Pons (tissue), 1 donor: ENCODE results near the gene KLF1.
A peak's percentile ranks its signal among the peaks of the same experiment; 100 is the strongest.
"Not testable (repeated sequence)": the region's sequence is repeated elsewhere in the genome, so short reads cannot be mapped to it uniquely, and the experiment has no call there.

Source experiments
- DNase-seq: peaks from one replicate; pipeline ENCODE4 v3.0.0-alpha.2; 2016; ENCODE audit warnings: low spot score

Gene KLF1

DNA sequence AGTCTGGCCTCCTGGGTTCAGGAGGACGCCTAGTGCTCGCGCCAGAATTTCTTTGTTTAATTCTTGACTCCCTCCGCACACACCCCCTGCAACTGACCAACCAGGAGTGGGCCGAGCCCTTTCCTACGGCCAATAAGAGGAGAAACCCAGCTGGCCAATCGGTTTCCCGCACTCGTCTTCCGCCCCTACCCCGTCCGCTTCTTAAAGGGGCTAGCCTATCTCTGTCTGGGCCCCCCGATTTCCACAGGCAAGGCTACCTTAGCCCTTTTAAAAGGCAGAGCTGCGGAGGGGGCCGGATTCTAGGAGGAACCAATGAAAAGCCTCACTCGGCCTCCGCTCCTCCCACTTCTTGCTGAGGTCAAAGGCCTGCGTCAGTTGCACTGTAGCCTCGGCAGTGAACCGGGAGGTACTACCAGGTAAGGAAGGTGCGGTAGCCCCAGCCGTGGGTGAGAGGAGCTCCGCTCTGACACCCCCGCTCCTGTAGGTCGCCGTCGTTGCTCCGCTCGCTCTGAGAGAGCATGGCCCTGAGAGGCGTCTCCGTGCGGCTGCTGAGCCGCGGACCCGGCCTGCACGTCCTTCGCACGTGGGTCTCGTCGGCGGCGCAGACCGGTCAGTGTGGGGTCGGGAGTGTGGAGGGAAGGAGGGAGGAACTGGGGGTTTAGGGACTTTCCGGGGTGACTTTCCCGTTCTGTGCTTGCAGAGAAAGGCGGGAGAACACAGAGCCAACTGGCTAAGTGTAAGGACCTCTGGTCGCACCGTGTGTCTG lies 4.0 kb upstream of the KLF1 start, which contains the start of gene GCDH:
Gene GCDH (plus strand): TSS at position 374 of the 766 bp plus-strand sequence. CDS start 145 bp downstream, at position 519.
- DNase-seq = peak; percentile 99

DNA sequence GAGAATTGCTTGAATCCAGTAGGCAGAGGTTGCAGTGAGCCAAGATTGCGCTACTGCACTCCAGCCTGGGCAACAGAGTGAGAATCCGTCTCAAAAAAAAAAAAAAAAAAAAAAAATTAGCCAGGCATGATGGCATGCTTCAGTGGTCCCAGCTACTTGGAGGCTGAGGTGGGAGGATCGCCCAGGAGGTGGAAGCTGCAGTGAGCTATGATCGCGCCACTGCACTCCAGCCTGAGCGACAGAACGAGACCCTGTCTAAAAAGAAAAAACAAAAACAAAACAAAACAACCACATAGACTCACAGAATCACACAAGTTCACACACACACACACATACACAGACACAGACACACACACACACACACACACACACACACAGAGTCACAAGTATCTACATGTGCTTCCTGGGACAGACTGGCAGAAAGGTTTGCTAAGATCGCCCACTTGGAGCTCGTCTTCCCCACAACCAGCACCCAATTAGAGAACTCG lies 3.3 kb upstream of the KLF1 start:
- not testable (repeated sequence) for DNase-seq

DNA sequence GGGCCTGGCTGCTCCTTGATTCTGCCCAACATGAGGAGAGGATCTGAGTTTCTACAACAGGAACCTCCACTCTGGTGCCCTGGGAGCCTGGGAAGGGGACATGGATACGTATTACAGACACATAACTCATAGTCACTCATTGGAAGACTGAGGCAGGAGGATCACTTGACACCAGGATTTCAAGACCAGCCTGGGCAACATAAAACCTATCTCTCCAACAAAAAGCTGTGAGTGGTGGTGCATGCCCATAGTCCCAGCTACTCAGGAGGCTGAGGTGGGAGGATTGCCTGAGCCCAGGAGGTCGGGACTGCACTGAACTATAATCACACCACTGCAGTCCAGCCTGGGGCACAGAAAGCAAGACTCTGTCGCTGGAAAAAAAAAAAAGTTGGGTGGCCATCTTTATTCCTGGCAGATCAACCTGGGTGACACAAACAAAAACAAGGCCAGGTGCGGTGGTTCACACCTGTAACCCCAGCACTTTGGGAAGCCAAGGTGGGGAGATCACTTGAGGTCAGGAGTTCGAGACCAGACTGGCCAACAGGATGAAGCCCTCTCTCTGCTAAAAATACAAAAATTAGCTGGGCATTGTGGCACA lies 1.1 kb upstream of the KLF1 start:
- DNase-seq = no peak

DNA sequence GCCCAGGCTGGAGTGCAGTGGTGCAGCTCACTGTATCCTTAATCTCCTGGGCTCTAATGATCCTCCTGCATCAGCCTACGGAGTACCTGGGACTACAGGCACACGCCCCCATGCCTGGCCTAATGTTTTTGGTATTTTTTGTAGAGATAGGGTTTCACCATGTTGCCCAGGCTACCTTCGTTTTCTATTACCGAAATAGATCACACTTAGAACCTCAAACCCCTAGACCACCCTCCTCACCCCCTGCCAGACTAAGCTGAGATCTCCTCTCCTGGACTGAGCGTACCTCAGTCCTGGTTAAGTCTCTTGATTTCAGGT lies 391 bp downstream of the KLF1 start:
- DNase-seq = no peak

DNA sequence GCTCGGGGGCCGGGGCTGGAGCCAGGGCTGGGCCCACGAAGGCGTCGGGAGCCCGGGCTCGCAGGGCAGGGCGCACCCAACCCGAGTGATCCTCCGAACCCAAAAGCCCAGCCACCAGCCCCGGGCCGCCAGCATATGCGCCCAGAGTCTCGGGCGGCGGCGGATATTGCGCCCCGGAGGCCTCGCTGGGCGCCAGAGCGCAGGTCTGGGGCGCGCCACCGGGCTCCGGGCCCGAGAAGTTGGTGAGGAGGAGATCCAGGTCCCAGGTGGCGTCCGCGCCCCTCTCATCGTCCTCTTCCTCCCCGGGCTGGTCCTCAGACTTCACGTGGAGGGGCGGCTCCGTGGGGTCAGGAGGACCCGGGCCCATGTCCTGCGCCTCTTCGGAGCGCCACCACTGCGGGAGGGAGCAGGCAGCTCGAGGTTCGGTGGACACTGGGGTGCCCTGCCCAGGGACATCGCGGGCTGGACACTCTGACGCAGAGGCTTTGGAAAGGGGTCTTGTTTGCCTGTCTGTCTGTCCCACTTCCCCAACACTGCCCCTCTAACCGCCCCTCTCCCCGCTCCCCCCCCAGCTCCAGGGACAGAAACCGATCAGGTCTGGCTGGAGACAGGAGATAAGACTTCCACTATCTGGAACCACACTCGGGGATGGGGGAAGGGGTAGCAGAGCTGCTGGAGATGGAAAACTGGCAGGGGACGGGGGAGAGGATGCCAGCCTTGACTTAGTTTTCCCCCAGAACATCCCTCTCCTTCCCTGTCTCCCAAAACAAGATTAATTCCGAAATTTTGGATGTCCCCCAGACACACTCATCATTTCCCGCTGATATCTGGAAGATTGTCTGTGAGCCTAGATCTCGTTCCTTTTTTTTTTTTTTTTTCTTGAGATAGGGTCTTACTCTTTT lies 1.0 kb downstream of the KLF1 start:
- no peak for DNase-seq

DNA sequence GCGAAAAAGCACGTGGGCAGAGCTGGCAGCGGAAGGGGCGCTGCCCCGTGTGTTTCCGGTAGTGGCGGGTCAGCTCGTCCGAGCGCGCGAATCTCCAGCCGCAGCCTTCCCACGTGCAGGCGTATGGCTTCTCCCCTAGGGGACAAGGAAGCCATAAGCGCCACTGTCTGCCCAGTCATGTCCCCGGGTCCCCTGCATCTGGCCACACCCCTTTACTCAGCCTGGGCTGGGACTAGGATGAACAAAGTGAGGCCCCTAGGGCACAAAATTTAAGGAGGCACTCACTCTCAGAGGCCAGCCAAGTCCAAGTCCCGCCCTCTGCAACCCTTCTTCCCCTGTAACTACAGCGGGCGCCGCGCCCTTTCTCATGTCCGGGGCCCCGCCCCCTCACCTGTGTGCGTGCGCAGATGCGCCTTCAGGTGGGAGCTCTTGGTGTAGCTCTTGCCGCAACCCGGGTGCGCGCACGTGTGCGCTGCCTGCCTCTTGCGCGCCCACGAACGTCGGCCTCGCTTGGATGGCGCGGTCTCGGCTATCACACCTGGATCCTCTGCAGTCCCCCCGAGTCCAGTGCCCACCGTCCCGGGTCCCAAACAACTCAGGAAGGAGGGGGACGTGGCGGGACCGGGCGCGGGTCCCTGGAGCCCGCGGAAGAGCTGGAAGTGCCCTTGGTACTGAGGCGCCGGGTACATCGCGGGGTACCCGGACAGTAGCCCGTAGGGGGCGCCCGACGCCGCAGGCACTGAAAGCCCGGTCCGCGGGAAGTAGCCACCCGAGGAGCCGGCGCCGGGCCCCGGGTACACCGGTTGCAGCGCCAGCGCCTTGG lies 1.9 kb downstream of the KLF1 start:
- peak; percentile 26 for DNase-seq

DNA sequence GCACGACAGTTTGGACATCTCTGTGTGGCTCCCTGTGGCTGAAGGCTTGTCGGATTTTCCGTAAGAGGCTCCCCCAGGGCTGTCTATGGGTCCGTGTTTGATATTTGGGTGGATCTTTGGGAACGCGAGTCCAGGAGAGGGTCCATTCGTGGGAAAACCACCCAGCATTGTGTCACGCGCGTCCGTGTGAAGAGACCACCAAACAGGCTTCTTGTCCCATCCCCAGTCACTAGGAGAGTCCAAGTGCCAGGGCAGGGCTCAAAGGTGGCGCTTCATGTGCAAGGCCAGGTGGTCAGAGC lies 2.4 kb downstream of the KLF1 start:
- DNase-seq = no peak

DNA sequence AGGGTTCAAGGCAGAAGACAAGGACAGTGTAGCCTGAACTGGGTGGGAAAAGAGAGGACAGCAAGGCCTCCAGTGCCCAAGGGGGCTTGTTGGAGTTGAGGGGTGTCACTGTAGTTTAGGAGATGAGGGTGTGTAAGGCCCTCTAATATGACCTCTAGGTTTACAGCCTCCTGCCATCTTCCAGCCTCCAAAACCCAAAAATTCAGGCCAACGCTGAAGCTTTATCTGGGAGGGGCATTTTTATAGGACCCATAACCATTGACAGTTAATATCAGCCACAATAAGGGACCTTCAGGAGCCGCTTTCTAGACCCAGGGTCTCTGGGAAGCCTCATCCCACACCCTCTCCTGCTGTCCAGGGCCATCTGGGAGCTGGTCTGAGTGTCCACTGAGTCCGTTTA lies 2.8 kb downstream of the KLF1 start:
- DNase-seq = no peak

DNA sequence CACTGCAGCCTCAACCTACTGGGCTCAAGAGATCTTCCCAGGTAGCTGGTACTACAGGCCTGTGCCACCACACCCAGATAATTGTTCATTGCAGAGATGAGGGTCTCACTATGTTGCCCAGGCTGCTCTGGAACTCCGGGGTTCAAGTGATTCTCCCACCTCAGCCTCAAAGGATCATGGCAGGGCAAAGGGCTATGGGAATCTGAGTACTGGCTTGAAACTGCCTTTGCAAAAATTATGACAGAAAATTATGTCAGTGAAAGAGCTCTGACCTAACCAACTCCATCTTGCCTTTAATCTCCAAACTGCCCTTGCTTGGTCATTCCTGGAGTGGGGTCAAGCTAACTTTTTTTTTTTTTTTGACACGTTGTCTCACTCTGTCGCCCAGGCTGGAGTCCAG lies 4.4 kb downstream of the KLF1 start:
- DNase-seq = no peak

DNA sequence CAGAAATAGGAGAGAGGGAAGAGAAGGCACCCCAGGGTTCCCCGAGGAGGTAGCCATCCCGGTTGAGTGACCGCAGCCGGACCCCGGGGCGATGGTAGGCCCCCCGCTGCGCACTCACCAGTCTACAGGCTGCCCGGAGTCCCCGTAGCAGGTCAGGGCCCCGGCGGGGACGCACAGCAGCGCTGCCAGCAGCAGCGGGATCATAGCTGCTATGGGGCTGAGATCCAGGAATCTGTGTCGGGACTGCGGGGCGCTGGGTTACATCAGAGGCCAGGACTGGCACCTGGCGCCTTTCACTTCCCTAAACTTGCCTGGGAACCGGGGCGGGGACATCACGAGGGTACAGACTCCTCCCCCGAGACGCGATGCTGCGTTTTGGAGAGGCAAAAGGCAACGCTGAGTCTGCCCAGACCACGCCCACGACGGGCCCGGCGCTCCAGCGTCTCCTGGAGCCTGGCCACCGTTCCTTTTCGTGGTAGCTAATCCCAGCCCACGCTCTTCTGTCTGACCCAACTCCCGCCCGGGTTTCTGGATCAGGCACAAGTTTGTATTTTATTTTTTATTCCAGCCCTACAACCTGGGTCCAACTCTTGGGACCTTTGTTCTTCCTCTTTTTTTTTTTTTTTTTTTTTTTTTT lies 5.7 kb downstream of the KLF1 start, which contains the start of gene DNASE2:
Gene DNASE2 (minus strand): TSS at position 278 of the 637 bp plus-strand sequence. CDS start 74 bp downstream, at position 204.
- peak; percentile 84 for DNase-seq

DNA sequence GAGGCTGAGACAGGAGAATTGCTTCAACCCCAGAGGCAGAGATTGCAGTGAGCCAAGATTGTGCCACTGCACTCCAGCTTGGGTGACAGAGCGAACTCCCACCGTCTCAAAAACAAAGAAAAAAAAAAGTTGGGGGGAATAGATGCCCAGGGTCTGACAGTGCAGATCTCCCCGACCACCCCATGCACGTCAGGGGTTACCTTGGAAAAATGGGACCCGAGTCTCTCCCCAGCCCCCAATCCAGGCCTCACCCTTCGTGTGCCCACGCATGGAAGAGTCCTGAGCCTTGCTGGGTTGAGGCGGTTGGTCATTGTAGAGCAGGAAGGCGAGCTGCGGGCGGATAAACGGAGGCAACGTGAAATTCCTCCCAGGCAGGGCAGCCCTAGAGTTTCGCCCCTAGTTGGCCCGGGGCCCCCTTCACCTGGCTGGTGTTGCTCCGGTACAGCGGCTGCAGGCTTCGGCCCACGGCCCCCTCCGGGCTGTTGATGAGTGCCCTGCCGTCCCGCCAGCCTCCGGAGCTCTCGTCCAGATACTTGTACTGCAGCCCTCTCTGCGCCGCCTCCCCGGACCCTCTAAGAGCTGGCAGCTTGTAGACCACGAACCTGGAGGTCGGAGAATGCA lies 6.3 kb downstream of the KLF1 start:
- DNase-seq = no peak

DNA sequence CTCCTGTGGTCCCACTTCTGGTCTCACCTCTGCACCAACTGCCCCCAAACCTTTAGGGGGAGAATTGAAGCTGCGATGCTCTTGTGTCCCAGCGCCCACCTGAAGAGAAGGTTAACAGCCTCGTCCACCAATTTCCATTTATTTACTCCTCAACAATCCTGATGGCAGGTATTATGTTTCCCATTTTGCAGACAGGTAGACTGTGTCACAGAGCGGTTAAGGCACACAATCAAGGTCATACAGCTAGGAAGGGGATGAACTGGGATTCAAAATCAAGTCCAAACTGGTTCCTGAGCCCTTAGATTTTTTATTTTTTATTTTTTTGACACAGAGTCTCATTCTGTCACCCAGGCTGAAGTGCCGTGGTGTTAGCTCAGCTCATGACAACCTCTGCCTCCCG lies 11.9 kb downstream of the KLF1 start:
- DNase-seq = no peak

DNA sequence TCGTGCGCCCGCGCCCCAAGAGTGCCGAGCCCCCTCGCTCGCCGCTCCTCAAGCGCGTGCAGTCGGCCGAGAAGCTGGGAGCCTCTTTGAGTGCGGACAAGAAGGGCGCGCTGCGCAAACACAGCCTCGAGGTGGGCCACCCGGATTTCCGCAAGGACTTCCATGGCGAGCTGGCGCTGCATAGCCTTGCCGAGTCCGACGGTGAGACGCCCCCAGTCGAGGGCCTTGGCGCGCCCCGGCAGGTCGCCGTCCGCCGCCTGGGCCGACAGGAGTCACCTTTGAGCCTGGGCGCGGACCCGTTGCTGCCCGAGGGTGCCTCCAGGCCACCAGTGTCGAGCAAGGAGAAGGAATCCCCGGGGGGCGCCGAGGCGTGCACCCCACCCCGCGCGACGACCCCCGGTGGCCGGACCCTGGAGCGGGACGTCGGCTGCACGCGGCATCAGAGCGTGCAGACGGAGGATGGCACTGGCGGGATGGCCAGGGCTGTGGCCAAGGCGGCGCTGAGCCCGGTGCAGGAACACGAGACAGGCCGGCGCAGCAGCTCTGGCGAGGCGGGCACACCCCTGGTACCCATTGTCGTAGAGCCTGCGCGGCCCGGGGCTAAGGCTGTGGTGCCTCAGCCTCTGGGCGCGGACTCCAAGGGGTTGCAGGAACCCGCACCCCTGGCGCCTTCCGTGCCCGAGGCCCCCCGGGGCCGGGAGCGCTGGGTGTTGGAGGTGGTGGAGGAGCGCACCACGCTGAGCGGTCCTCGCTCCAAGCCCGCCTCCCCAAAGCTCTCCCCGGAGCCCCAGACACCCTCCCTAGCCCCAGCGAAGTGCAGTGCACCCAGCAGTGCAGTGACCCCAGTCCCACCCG lies 12.9 kb downstream of the KLF1 start:
- no peak for DNase-seq

DNA sequence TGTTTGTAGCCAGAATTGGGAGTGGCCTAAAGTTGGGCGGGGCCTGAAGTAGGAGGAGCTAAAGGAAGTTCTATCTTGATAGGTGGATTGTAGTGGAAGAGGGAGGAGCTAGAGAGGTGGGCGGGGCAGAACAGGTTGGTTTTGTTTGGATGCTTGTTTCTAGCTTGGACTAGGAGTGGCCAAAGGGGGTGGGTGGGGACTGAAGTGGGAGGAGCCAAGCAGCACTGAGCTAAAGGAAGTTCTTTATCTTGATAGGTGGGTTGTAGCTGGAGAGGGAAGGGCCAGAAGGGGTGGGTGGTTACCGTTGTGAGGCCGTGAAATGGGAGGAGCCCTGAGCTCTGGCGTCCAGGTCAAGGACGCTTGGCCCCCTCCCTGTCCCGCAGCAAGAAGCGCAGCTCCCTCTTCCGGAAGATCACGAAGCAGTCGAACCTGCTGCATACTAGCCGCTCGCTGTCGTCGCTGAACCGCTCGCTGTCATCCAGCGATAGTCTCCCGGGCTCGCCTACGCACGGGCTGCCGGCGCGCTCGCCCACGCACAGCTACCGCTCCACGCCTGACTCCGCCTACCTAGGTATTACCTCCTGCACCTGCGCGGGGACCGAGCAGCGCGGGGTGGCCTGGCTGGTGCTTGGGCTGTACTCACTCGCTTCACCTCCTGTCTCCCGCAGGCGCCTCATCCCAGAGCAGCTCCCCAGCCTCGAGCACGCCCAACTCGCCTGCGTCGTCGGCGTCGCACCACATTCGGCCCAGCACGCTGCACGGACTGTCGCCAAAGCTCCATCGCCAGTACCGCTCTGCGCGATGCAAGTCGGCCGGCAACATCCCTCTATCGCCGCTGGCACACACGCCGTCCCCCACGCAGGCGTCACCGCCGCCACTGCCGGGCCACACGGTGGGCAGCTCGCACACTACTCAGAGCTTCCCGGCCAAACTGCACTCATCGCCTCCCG lies 13.8 kb downstream of the KLF1 start:
- no peak for DNase-seq

DNA sequence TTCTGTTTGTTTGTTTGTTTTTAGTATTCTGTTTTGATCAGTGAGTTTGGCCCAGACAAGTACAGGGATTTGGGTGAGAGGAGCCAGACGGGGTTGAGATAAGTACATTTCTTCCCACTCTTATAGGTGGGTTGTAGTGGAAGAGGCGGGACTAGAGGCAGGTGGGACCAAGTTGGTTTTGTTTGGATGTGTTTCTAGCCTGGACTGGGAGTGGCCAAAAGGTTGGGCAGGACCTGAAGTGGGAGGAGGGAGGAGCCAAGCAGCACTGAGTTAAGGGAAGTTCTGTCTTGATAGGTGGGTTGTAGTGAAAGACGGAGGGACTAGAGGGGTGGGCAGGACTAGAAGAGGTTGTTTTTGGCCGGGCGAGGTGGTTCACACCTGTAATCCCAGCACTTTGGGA lies 14.7 kb downstream of the KLF1 start:
- no peak for DNase-seq

DNA sequence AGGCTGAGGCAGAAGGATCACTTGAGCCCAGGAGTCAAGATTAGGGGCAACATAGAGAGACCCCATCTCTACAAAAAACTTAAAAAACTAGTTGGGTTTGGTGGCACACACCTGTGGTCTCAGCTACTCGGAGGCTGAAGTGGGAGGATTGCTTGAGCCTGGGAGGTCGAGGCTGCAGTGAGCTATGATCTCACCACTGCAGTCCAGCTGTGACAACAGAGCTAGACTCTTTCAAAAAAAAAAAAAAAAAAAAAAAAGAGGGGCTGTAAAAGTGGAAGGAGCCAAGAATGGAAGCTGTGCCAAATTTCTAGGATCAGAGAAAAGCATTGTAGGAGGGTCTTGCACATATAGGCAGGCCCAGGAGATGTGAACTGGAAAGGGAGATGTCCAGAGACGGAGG lies 15.3 kb downstream of the KLF1 start:
- DNase-seq = no peak

DNA sequence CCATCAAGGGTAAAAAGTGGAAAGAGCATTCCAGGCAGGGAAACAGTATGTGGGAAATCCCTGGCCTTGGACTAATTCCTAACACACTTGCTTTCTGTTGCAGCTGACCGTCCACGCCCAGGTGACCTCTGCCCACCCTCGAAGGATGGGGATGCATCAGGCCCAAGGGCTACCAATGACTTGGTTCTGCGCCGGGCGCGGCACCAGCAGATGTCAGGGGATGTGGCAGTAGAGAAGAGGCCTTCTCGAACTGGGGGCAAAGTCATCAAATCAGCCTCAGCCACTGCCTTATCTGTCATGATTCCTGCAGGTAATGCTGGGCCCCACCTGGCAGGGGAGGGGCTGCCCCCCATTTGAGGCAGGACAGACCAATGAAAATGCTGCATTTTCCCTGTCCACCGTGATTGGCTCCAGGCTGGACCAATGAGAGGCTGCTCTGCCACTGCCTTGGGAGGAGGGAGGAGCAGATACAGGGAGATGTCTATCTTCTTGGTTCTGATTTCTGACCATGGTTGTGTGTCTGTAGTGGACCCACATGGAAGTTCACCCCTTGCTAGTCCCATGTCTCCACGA lies 18.4 kb downstream of the KLF1 start:
- DNase-seq = no peak
